DMS153 treated with DMSO at 0.1 percent for 48 hours (cell line): ENCODE data around the gene ZNF778.
"Not testable (repeated sequence)": the region's sequence is repeated elsewhere in the genome, so short reads cannot be mapped to it uniquely, and the experiment has no call there.

ENCODE experiments used
- DNase-seq: peaks from one replicate; lab custom pipeline; 2025; ENCODE audit not compliant: unreplicated experiment; lab: John Stamatoyannopoulos, UW

The ZNF778 gene

DNA sequence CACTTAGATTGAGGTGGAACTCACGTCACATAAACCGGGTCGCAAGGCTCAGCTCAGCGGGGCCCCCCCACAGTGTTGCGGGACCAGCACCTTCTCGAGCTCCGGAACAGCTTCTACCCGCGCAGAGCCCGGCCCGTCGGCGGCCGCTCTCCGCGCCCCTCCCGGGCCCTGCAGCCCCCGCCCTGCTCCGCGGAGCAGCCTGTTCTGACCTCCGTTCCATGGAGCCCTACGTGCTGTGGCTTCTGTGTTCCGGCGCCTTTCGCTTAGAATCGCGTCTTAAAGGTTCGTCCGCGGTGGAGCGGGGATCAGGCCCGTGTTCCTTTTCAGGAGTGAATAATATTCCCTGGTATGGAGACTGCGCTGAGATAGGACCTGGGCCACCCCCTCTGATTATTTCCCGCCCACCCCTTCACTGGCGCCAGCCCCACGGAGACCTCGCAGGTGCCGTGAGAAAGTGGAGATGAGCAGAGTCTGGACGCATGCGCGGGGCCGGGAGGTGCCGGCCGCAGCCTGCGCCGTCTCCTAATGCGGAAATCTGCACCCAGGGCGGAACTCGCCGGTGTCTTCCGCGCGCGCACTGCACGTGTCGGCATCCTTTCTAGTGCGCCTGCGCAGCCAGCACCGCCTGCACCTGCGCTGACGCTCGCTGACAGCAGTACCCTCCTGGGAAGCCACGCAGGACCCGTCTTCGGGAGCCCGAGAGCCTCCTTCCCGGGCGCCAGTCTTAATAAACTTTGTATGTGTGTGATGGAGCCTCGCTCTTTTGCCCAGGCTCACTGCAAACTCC, 30.9 kb downstream of the ZNF778 start:
- DNase-seq = no peak

DNA sequence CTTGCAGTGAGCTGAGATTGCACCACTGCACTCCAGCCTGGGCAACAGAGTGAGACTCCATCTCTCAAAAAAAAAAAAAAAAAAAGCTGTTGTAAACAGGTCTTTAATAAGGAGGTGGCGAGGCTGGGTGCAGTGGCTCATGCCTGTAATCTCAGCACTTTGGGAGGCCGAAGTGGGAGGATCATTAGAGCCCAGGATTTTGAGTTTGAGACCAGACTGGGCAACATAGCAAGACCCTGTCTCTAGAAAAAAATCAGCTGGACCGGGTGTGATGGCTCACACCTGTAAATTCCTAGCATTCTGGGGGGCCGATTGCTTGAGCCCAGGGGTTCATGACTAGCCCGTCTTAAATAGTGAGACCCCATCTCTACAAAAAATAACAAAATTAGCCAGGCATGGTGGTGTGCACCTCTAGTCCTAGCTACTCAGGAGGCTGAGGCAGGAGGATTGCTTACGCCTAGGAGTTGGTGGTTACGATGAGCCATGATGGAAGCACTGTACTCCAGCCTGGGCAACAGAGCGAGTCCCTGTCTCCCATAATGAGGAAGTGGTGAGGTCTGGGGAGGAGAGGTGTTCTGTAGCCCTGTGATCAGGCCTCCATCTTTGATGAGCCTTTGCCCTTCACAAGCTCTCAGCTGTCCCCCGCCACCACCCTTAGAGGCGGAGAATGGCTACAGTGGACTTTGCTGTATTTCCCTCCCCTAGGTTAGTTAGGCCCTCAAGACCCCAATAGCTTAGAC, 36.2 kb downstream of the ZNF778 start:
- no peak for DNase-seq

DNA sequence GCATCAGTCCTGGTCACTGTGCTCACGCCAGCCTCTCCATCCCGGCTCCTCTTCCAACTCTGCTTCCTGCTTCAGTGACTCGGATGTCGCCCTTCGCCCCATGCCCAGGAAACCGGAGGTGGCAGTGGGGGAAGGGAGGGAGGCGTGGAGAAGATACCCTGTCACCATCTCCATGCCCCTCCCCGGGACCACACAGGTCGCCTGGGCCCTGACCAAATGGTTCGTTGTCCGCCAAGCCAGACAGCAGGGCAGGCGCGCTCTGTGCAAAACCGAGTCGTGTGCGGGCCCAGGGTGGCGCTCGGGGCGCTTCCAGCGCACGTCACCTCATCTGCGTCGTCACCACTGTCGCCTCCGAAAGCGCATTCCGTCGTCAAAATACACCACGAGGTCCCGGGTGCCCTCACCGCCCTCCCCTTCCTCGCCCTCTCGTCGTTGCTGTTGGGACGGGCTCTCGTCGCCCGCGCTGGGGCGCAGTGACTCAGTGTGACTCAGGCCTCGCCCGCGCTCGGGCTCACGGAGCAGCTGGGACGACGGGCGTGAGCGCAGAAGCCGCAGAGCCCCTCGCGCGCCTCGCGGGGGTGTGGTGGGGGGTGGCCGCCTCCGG, 39.2 kb downstream of the ZNF778 start:
- DNase-seq = peak; percentile 50

DNA sequence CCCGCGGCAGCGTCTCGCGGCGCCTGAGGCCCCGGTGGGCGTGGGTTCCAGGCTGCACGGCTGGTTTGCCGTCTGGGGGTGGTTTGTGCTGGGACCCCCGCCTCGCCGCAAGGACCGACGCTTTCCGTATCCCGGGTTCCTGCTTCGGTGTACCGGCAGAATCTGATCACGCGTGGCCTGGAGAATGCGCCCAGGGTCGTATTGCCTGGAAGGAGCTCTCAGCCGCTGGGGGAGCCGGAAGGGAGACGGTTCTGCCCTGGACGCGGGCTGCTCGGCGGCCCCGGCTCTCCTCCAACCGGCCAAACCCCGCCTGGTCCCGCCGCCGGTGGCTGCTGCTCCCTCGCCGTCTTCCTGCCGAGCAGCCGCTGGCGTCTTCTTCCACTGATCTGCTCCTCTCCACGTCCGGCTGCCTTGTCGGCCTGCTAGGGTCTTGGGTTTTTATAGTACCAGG, 39.8 kb downstream of the ZNF778 start:
- DNase-seq = no peak

DNA sequence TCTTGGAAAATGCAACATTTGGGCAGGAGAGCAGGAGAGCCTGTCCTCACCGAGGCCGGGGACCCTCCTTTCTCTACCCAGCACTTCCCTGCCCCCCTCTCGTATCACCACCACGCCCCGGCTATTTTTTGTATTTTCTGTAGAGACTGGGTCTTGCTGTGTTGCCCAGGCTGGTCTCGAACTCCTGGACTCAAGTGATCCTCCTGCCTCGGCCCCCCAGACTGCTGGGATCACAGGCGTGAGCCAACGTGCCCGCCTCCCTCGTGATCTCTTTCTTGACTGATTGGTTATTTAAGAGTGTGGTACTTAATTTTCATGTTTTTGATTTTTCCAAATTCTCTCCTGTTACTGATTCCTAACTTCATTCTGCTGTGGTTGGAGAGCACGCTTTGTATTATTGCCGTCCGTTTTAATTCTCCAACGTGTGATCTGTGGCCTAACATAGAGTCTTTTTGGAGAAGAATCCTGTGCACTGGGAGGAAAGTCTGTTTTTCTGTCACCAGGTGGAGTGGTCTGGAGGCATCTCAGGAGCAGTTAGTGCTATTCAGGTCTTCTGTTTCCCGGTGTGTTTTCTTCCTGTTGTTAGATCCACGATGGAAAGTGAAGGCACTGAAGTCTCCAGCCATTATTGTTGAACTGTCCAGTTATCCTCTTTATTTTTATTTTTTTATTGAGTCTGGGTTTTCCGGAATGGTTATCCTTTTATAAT, 40.4 kb downstream of the ZNF778 start:
- DNase-seq = no peak

DNA sequence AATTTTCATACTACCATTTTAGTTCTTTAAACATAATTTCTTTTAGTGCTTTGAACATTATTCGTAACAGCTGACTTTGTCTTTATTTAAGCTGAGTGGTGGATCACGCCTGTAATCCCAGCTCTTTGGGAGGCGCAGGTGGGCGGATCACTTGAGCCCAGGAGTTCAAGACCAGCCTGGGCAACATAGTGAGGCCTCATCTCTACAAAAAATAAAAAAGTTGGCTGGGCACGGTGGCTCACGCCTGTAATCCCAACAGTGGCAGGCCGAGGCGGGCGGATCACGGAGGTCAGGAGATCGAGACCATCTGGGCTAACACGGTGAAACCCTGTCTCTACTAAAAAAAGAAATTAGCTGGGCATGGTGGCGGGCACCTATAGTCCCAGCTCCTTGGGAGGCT, 42.4 kb downstream of the ZNF778 start:
- DNase-seq = not testable (repeated sequence)

DNA sequence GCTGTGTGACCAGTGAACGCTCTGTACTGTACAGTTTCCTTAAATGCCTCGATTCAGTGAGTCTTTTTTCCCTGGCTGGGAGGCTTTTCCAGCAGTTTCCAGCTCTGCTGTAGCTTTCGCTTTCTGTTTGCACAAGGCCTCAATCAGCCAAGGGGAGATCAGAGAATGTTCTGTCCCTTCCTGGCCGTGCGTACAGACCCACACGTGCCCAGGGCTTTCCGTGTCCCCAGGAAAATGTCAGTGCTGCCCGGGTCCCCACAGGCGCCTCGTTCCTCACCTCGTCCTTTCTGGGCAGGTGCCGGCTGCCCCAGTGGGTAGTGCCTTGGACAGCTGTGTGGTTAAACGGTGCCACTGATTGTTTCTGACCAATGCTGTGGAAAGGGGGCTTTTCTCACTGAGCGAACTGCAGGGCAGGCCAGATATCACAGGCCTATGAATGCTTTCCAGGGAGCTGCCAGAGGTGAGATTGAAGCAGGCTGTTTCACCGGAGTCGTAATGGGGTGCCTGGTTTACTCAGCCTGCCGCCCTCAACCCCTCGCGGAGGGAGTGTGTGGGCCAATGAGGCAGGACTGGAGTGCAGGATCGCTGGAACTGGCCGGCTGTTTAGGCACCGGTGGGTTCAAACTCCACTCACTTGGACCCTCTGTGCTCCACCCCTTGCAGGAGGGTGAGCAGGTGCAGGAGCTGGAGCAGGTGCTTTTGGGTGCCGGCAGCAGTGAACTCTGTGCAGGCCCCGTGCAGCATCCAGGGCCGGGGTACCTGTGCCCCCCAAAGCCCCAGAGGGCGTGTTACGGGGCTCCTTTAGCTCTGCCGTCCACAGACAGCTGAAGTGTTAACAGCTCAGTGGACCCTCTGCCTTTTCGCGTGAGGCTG, 44.4 kb downstream of the ZNF778 start:
- DNase-seq = no peak

DNA sequence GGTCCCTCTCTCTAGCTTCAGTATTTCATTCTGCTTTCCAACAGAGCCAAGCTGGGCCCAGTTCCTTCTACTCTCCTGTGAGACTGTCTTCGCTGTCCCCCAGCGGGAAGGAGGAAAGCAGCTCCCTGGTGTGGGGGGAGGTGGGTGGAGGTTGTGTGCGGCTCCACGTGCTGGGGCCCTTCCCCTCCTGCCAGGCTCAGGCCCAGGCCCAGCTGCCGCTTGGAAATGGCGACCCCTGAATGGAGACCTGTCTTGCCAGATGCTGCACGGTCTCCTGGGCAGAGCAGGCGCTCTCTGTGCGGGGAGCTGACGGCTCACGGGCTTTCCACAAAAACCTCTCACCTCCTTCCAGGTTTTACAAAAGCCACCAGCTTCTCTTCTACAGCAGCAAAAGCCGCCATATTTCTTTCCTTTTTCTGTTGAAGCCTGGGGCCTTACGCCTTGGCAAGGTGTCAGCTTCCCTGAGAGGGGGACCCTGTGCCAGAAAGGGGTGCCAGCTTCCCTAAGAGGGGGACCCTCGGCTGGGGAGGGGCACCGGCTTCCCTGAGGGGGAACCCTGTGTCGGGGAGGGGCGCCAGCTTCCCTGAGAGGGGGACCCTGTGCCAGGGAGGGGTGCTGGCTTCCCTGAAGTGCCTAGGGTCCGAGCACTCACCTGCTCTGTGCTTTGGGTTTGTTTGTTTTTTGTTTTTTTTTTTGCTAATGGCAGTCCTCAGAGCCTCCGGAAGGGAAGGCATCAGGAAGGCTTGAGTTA, 47.5 kb downstream of the ZNF778 start:
- no peak for DNase-seq

DNA sequence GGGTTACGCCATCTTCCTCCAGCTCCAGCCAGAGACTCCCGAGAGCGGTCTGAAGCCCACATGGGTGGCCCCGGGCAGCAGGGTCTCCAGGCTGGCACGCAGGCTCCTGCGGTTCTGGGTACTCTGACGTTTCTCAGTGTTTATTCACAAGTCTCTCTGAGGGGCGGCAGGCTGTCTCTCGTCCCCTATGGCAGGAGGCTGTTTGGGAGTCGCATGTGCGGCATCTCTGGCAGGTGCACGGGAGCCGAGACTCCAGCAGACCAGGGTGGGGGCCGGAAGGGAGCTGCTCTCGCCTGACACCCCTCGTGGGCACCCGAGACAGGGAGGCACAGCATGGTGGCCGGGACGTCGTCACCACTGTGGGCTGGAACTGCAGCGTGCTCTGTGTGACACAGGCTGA, 48.1 kb downstream of the ZNF778 start:
- no peak for DNase-seq

DNA sequence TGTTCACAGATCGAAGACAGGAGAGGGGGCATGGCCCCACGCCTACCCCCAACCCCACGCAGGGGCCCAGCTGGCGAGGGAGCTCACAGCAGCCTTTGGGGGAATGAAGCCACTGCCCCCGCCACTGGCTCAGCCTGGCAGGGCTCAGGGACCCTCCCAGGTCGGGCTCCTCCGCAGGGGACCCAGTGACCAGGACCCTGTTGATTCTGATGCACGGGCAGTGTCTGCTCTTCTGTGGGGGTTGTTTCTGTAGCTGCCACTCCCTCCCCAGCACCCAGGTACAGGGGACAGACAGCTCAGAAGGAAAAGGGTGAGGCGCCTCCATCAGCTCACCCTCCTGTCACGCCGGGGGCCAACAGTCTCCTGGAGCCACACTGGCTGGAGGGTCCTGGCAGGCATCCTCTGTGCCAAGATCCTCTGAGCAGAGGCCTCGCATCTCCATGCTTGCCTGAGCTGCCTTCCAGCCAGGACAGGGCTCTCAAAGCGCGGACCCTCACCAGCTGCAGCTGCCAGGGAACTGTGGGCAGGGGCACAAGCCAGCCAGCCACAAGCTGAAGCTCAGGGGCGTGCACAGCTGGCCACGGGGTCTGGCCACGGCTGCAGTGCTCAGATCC, 49.1 kb downstream of the ZNF778 start:
- DNase-seq = no peak

DNA sequence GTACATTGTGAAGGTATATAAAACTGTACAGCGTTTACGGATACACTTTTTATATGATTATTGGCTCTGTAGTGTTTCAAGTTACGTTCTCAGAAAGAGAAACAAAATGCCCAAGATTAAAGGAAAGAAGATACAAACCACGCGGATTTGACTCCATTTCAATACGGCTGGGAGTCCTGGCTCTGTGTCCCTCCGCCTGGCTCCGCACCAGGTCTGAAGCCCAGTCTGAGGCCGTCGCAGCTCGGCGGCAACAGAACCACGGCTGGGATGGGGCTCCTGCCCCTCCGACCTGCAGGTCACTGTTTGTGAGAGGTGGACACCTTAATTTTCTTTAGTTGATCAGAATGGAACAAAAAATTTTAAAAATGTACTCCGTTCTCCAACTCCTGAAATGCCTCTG, 50.2 kb downstream of the ZNF778 start:
- DNase-seq = not testable (repeated sequence)

DNA sequence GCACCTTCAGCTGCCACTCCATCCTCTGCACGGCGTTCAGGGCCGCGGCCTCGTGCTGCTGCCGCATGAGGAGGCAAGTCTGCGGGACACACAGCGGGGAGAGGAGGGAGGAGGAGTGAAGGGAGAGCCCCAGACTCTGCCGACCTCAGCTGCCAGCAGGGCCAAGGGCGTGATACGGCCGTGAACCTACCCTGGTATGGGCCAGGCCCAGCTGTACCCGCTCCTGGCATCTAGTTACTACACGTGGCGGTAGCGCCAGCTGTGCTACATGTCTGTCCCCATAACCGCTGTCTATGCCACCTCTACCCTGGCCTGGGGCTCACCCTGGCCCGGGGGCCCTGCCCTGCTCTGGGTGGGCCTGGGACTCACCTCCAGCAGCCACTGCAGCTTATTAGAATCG, 51.1 kb downstream of the ZNF778 start:
- no peak for DNase-seq

DNA sequence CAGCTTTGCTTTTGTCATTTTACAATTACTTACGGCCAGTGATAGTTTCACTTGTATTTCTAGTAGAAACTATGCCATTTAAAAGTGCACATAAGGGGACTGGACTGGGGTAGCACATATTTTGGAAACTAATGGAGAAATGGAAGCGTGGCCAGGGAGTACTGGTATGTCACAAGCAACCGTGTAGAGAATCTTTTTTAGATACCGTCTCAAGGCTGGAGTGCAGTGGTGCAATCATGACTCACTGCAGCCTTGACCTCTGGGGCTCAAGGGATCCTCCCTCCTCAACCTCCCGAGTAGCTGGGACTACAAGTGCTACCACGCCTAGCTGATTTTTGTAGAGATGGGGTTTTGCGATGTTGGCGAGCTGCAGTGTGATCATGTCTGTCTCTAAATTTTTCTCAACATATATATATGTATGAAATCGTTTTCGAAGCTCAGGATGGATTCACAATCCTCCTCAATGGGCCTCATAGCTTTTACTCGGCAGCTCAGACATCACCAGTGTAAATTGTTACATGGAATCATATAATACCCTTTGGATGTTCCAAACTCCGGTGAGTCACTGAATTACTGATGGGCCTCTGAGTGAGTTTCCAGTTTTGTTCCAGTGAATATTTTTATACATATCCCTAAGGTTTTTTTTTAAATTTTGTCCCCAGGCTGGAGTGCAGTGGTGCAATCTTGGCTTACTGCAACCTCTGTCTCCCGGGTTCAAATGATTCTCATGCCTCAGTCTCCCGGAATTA, 51.7 kb downstream of the ZNF778 start:
- DNase-seq = no peak

DNA sequence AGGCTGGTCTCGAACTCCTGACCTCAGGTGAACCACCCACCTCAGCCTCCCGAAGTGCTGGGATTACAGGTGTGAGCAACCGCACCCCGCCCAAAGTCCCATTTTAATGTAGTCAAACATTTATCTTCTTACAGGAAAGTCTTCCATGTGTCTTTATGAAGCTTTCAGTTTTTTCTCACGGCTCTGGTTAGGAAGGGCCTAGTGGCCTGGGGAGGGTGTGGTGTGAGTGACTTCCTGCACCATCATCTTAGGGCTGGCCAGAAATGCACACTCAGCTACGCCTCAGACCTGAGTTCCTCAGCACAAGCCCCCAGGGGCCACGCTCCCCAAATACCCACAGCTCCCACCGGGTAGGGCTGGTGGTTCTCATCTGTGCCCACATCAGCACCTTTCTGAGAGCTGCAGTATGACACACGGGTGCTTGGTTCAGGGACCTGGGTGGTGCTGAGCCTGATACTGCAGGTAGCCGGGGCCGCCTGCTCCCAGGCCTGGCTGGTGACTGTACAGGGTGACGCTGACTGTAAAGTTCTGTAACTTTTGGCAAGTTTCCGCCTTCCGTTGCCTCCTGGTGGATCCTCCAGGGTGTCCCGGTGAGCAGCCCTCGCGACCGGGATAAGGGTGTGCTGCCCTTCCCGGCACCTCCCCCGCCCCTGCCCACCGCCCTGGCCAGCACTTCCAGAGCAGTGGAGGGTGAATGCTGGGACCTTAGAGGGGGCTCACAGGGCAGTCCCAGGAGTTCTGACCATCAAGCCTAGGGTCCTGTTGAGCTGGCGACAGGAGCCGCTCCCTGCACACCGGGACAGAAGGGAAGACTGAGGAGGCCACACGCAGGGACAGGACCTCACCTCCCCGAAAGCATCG, 52.5 kb downstream of the ZNF778 start:
- no peak for DNase-seq

DNA sequence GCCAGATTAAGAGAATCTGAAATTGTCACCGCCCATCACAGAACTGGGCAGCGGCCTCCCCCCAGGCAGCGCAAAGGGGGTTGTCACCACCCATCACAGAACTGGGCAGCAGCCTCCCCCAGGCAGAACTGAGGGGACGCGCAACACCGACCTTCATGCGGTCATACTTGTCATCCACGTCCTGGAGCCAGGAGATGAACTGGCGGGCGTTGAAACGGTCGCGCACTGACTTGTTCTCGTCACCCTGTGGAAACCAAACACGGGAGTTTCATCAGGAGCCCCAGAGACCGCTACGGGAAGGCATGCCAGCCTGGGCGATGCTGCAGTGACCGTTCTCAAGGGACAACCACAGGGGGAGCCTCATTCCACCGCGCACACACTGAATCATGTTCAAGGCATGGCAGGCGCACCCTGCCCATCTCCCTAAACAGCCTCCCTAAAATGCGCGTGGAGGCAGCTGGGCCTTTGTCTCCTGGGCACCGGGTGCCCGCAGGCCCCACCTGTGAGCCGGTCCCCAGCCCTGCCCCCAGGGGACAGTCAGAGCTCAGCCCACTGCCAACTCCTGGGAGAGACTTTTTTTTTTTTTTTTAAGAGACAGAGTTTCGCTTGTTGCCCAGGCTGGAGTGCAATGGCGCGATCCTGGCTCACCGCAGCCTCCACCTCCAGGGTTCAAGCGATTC, 53.3 kb downstream of the ZNF778 start:
- no peak for DNase-seq

DNA sequence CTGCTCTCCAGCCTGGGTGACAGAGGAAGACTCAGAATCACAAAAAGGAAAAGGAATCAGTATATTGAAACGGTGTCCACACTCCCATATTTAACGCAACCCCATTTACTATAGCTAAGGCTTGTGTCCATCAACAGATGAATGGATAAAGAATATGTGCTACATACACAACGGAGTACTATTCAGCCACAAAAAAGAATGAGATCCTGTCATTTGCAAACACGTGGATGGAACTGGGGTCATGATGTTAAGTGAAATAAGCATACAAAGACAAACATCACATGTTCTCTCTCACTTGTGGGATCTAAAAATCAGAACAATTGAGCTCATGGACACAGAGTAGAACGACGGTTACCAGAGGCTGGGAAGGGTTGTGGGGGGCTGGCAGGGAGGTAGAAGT, 55.1 kb downstream of the ZNF778 start:
- no peak for DNase-seq
